Measurements from ENCODE around the gene KMO.

DNA sequence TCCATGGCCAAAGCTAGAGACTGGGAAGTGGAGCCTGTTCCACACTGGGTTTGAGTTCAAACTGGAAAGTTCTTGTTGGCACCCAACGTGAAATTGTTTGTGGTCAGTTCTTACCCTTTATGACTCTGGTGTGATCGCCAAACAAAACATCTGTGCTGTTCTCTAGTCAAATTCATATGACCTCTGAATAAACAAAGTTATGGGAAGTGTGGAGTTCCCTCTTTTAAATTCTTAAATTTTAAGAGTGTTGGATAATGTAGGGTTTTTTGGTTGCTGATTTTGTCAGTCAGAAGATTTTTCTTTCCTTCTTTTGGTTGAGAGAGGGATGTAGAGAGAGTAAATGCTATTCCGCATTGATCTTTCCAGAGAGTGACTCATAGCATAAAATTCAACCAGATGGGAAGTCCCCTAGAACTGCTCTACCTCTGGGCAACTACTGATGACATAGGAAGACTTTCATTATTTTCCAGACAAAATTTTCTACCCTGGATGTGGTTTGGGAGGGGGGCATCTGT, 71.6 kb downstream of the KMO start:
- no peak for TF ChIP-seq CTCF (IDR thresholded peaks at IDR 0.05; ENCODE audit: extremely low read depth in 1 of 2, insufficient read depth in 1 of 2, low read depth in 1 of 2, low read length in 2 of 2)
- no peak for TF ChIP-seq MYC (IDR thresholded peaks at IDR 0.05; ENCODE audit: low read depth, low read length)
- no peak for TF ChIP-seq POLR2A (IDR thresholded peaks at IDR 0.05; ENCODE audit: low read depth, low read length)
- no peak for TF ChIP-seq FOS (IDR thresholded peaks at IDR 0.05; ENCODE audit: borderline replicate concordance, insufficient read depth, low read length)

Data from endothelial cell of umbilical vein (primary cell).